ENCODE measurements around the gene PRKD2.
A peak's percentile ranks its signal among the peaks of the same experiment; 100 is the strongest.

Gene PRKD2

DNA sequence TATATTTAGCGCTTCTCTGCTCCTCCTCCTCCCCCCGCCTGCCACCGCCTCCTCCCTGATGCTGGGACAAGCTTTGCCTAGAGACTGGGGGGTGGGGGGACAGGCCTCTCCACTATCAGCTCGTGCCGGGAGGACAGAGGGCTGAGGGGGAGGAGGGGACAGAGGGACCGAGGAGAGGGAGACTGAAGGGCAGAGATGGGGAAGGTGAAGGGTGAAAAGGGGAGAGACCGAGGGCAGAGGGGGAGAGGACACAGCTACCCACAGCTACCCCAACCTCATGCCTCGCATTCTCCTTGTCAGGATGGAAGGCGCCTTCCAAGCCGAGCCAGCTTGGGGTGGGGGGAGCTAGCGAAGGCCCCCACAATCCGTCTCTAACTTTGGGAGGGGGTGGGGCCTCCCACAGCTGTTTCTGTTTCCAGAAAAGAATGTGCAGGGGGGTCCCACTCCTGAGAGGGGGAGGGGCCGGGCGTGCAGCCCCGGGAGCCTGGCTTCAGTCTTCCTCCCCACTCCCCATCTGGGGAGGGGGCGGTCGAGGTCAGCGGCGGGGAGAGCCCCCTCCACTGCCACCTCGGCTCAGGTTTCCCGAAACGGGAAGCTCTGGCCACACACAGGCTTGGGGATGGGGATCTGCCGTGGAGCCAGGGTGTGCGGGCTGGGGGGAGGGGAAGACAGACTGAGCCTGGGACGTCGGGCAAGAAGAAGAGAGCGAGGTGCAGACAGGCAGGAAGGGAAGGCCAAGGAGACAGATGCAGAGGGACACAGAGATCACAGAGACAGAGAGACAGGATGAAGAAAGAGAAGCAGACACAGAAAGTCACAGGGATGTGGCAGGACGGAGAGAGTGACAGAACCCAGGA lies 57.5 kb downstream of the PRKD2 start (continued):
- TF ChIP-seq ZIC2 (tag by site-specific recombination; IDR thresholded peaks at IDR 0.05) (no peak), ZFP3 (tag by site-specific recombination; IDR thresholded peaks at IDR 0.05; ENCODE audit: low read depth) (no peak), ZNF549 (tag by site-specific recombination; IDR thresholded peaks at IDR 0.05) (no peak), ZNF677 (tag by site-specific recombination; IDR thresholded peaks at IDR 0.05) (no peak), ZFP69B (tag by site-specific recombination; IDR thresholded peaks at IDR 0.05) (no peak), ZEB2 (tag by site-specific recombination; IDR thresholded peaks at IDR 0.05) (no peak), ZNF654 (tag by site-specific recombination; IDR thresholded peaks at IDR 0.05; ENCODE audit: low read depth) (no peak), ZNF560 (tag by site-specific recombination; IDR thresholded peaks at IDR 0.05; ENCODE audit: borderline replicate concordance) (no peak), ZNF184 (tag by site-specific recombination; IDR thresholded peaks at IDR 0.05) (no peak), ZNF311 (tag by site-specific recombination; IDR thresholded peaks at IDR 0.05; ENCODE audit: borderline replicate concordance) (no peak), ZNF23 (tag by site-specific recombination; IDR thresholded peaks at IDR 0.05; ENCODE audit: borderline replicate concordance) (no peak), ZNF19 (tag by site-specific recombination; IDR thresholded peaks at IDR 0.05; ENCODE audit: low read depth) (no peak), ZNF510 (tag by site-specific recombination; IDR thresholded peaks at IDR 0.05; ENCODE audit: insufficient replicate concordance) (no peak), KLF10 (tag by site-specific recombination; IDR thresholded peaks at IDR 0.05) (no peak), ZNF266 (tag by site-specific recombination; IDR thresholded peaks at IDR 0.05; ENCODE audit: low read depth) (no peak), ZNF24 (tag by site-specific recombination; IDR thresholded peaks at IDR 0.05) (no peak), ZNF433 (tag by site-specific recombination; IDR thresholded peaks at IDR 0.05; ENCODE audit: low read depth) (no peak), ZBTB48 (tag by site-specific recombination; IDR thresholded peaks at IDR 0.05) (0 out of 2 replicates have a peak, but pooled peaks have one; percentile 38), ZNF571 (tag by site-specific recombination; IDR thresholded peaks at IDR 0.05) (no peak)
- TF ChIP-seq, protein P1, sequence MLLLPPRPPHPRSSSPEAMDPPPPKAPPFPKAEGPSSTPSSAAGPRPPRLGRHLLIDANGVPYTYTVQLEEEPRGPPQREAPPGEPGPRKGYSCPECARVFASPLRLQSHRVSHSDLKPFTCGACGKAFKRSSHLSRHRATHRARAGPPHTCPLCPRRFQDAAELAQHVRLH (tag by site-specific recombination; IDR thresholded peaks at IDR 0.05): no peak
- TF ChIP-seq, protein P2, sequence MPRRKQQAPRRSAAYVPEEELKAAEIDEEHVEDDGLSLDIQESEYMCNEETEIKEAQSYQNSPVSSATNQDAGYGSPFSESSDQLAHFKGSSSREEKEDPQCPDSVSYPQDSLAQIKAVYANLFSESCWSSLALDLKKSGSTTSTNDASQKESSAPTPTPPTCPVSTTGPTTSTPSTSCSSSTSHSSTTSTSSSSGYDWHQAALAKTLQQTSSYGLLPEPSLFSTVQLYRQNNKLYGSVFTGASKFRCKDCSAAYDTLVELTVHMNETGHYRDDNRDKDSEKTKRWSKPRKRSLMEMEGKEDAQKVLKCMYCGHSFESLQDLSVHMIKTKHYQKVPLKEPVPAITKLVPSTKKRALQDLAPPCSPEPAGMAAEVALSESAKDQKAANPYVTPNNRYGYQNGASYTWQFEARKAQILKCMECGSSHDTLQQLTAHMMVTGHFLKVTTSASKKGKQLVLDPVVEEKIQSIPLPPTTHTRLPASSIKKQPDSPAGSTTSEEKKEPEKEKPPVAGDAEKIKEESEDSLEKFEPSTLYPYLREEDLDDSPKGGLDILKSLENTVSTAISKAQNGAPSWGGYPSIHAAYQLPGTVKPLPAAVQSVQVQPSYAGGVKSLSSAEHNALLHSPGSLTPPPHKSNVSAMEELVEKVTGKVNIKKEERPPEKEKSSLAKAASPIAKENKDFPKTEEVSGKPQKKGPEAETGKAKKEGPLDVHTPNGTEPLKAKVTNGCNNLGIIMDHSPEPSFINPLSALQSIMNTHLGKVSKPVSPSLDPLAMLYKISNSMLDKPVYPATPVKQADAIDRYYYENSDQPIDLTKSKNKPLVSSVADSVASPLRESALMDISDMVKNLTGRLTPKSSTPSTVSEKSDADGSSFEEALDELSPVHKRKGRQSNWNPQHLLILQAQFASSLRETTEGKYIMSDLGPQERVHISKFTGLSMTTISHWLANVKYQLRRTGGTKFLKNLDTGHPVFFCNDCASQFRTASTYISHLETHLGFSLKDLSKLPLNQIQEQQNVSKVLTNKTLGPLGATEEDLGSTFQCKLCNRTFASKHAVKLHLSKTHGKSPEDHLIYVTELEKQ (tag by site-specific recombination; IDR thresholded peaks at IDR 0.05; ENCODE audit: borderline replicate concordance): no peak
- TF ChIP-seq, protein P3, sequence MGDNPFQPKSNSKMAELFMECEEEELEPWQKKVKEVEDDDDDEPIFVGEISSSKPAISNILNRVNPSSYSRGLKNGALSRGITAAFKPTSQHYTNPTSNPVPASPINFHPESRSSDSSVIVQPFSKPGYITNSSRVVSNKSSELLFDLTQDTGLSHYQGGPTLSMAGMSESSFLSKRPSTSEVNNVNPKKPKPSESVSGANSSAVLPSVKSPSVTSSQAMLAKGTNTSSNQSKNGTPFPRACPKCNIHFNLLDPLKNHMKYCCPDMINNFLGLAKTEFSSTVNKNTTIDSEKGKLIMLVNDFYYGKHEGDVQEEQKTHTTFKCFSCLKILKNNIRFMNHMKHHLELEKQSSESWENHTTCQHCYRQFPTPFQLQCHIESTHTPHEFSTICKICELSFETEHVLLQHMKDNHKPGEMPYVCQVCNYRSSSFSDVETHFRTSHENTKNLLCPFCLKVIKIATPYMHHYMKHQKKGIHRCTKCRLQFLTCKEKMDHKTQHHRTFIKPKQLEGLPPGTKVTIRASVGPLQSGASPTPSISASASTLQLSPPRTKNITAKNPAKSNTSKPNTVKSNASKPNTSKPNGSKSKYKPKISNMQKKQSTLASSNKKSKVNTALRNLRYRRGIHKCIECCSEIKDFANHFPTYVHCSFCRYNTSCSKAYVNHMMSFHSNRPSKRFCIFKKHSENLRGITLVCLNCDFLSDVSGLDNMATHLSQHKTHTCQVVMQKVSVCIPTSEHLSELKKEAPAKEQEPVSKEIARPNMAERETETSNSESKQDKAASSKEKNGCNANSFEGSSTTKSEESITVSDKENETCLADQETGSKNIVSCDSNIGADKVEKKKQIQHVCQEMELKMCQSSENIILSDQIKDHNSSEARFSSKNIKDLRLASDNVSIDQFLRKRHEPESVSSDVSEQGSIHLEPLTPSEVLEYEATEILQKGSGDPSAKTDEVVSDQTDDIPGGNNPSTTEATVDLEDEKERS (tag by site-specific recombination; IDR thresholded peaks at IDR 0.05): no peak
- TF ChIP-seq, protein P4, sequence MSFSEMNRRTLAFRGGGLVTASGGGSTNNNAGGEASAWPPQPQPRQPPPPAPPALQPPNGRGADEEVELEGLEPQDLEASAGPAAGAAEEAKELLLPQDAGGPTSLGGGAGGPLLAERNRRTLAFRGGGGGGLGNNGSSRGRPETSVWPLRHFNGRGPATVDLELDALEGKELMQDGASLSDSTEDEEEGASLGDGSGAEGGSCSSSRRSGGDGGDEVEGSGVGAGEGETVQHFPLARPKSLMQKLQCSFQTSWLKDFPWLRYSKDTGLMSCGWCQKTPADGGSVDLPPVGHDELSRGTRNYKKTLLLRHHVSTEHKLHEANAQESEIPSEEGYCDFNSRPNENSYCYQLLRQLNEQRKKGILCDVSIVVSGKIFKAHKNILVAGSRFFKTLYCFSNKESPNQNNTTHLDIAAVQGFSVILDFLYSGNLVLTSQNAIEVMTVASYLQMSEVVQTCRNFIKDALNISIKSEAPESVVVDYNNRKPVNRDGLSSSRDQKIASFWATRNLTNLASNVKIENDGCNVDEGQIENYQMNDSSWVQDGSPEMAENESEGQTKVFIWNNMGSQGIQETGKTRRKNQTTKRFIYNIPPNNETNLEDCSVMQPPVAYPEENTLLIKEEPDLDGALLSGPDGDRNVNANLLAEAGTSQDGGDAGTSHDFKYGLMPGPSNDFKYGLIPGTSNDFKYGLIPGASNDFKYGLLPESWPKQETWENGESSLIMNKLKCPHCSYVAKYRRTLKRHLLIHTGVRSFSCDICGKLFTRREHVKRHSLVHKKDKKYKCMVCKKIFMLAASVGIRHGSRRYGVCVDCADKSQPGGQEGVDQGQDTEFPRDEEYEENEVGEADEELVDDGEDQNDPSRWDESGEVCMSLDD (tag by site-specific recombination; IDR thresholded peaks at IDR 0.05): peak; percentile 43; the same call in 1 of the 2 replicates
- TF ChIP-seq, protein P5, sequence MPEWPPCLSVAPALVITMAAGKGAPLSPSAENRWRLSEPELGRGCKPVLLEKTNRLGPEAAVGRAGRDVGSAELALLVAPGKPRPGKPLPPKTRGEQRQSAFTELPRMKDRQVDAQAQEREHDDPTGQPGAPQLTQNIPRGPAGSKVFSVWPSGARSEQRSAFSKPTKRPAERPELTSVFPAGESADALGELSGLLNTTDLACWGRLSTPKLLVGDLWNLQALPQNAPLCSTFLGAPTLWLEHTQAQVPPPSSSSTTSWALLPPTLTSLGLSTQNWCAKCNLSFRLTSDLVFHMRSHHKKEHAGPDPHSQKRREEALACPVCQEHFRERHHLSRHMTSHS (tag by site-specific recombination; IDR thresholded peaks at IDR 0.05): no peak
- TF ChIP-seq, protein P6, sequence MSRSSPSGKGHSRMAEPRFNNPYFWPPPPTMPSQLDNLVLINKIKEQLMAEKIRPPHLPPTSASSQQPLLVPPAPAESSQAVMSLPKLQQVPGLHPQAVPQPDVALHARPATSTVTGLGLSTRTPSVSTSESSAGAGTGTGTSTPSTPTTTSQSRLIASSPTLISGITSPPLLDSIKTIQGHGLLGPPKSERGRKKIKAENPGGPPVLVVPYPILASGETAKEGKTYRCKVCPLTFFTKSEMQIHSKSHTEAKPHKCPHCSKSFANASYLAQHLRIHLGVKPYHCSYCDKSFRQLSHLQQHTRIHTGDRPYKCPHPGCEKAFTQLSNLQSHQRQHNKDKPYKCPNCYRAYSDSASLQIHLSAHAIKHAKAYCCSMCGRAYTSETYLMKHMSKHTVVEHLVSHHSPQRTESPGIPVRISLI (tag by site-specific recombination; IDR thresholded peaks at IDR 0.05): no peak
- TF ChIP-seq, protein P7, sequence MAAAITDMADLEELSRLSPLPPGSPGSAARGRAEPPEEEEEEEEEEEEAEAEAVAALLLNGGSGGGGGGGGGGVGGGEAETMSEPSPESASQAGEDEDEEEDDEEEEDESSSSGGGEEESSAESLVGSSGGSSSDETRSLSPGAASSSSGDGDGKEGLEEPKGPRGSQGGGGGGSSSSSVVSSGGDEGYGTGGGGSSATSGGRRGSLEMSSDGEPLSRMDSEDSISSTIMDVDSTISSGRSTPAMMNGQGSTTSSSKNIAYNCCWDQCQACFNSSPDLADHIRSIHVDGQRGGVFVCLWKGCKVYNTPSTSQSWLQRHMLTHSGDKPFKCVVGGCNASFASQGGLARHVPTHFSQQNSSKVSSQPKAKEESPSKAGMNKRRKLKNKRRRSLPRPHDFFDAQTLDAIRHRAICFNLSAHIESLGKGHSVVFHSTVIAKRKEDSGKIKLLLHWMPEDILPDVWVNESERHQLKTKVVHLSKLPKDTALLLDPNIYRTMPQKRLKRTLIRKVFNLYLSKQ (tag by site-specific recombination; IDR thresholded peaks at IDR 0.05; ENCODE audit: borderline replicate concordance): no peak
